SK-N-SH treated with all-trans-retinoic acid at 6 μM for 48 hours (cell line): ENCODE results near the gene STOML2.

Experiments used
- ATAC-seq: fragments of 200-7000 bp; cut with Tn5 transposase; 3 replicates; pipeline ENCODE4 v1.9.1; 2020; ENCODE audit warnings: mild to moderate bottlenecking, moderate library complexity
- ARNTL ChIP-seq: fragments of 450-650 bp; formaldehyde crosslinking; IDR thresholded peaks from 2 replicates; pipeline ENCODE4 v1.5.0; 2020; ENCODE audit warnings: low read depth, mild to moderate bottlenecking, moderate library complexity, borderline replicate concordance
- BACH2 ChIP-seq: fragments of 250-450 bp; sonication (Bioruptor Pico); IDR thresholded peaks from 2 replicates; pipeline ENCODE4 v1.9.0; 2021; ENCODE audit warnings: mild to moderate bottlenecking, borderline replicate concordance
- CREB5 ChIP-seq: fragments of 250-450 bp; sonication (Bioruptor Pico); IDR thresholded peaks from 2 replicates; pipeline ENCODE4 v1.5.1; 2020; ENCODE audit warnings: low read depth, mild to moderate bottlenecking, moderate library complexity
- CSDC2 ChIP-seq: fragments of 250-450 bp; sonication (Bioruptor Pico); IDR thresholded peaks from 2 replicates; pipeline ENCODE4 v1.5.0; 2020; ENCODE audit warnings: mild to moderate bottlenecking, moderate library complexity
- ESRRG ChIP-seq: fragments of 250-450 bp; sonication (Bioruptor Pico); IDR thresholded peaks from 2 replicates; pipeline ENCODE4 v1.6.1; 2021; ENCODE audit warnings: mild to moderate bottlenecking
- GLIS3 ChIP-seq: fragments of 250-450 bp; sonication (Bioruptor Pico); IDR thresholded peaks from 2 replicates; pipeline ENCODE4 v1.5.0; 2020; ENCODE audit warnings: mild to moderate bottlenecking, moderate library complexity
- ISL1 ChIP-seq: fragments of 250-450 bp; sonication (Bioruptor Pico); IDR thresholded peaks from 2 replicates; pipeline ENCODE4 v2.1.2; 2022; ENCODE audit warnings: mild to moderate bottlenecking, moderate library complexity
- OSR1 ChIP-seq: fragments of 250-450 bp; sonication (Bioruptor Pico); IDR thresholded peaks from 2 replicates; pipeline ENCODE4 v1.8.0; 2022; ENCODE audit warnings: moderate library complexity, mild to moderate bottlenecking, inconsistent platforms
- PATZ1 ChIP-seq: fragments of 250-450 bp; sonication (Bioruptor Pico); IDR thresholded peaks from 2 replicates; pipeline ENCODE4 v1.8.0; 2020; ENCODE audit warnings: mild to moderate bottlenecking, moderate library complexity, borderline replicate concordance
- PPARA ChIP-seq: fragments of 250-450 bp; sonication (Bioruptor Pico); IDR thresholded peaks from 2 replicates; pipeline ENCODE4 v1.5.0; 2020; ENCODE audit warnings: mild to moderate bottlenecking, borderline replicate concordance
- RARB ChIP-seq: fragments of 250-450 bp; sonication (Bioruptor Pico); IDR thresholded peaks from 2 replicates; pipeline ENCODE4 v1.8.0; 2021; ENCODE audit warnings: mild to moderate bottlenecking, moderate library complexity
- SNAI2 ChIP-seq: fragments of 250-450 bp; sonication (Bioruptor Pico); IDR thresholded peaks from 2 replicates; pipeline ENCODE4 v1.5.0; 2020; ENCODE audit warnings: mild to moderate bottlenecking, moderate library complexity
- TOX ChIP-seq: fragments of 250-450 bp; sonication (Bioruptor Pico); IDR thresholded peaks from 2 replicates; pipeline ENCODE4 v1.8.0; 2021; ENCODE audit warnings: mild to moderate bottlenecking, moderate library complexity, borderline replicate concordance
- TSHZ2 ChIP-seq: fragments of 250-450 bp; sonication (Bioruptor Pico); IDR thresholded peaks from 2 replicates; pipeline ENCODE4 v1.5.0; 2020; ENCODE audit warnings: mild to moderate bottlenecking, moderate library complexity
- ZFP3 ChIP-seq: fragments of 250-450 bp; sonication (Bioruptor Pico); IDR thresholded peaks from 2 replicates; pipeline ENCODE4 v1.5.0; 2020; ENCODE audit warnings: mild to moderate bottlenecking, moderate library complexity
- ZFP30 ChIP-seq: fragments of 450-650 bp; formaldehyde crosslinking; IDR thresholded peaks from 2 replicates; pipeline ENCODE4 v1.5.0; 2022; ENCODE audit warnings: mild to moderate bottlenecking, moderate library complexity
- ZNF565 ChIP-seq: fragments of 450-650 bp; formaldehyde crosslinking; conservative IDR thresholded peaks from 2 replicates; pipeline ENCODE4 v1.5.0; 2020; ENCODE audit warnings: low read depth, mild to moderate bottlenecking, moderate library complexity
- ZNF70 ChIP-seq: fragments of 450-650 bp; formaldehyde crosslinking; IDR thresholded peaks from 2 replicates; pipeline ENCODE4 v1.5.0; 2020; ENCODE audit warnings: mild to moderate bottlenecking, moderate library complexity
- ZNF8 ChIP-seq: fragments of 450-650 bp; formaldehyde crosslinking; IDR thresholded peaks from 2 replicates; pipeline ENCODE4 v1.5.0; 2020; ENCODE audit warnings: mild to moderate bottlenecking, moderate library complexity
- TF ChIP-seq, protein P1 (sequence below): fragments of 250-450 bp; sonication (Bioruptor Pico); IDR thresholded peaks from 2 replicates; pipeline ENCODE4 v1.8.0; 2021; ENCODE audit warnings: low read depth, mild to moderate bottlenecking, moderate library complexity, borderline replicate concordance

Gene STOML2

GRCh38 chr9:35085078-35085477 is 17.9 kb downstream of the STOML2 start:
- TF ChIP-seq ZFP30 (CRISPR knock-in tag): no peak
- no peak for TF ChIP-seq TSHZ2
- TF ChIP-seq RARB (CRISPR knock-in tag): no peak
- TF ChIP-seq PPARA (CRISPR knock-in tag): no peak
- no peak for TF ChIP-seq TOX (CRISPR knock-in tag)
- no peak for TF ChIP-seq ESRRG (CRISPR knock-in tag)
- no peak for TF ChIP-seq GLIS3 (CRISPR knock-in tag)
- TF ChIP-seq CREB5 (CRISPR knock-in tag): no peak
- TF ChIP-seq ARNTL (CRISPR knock-in tag): no peak
- TF ChIP-seq ZNF8 (CRISPR knock-in tag): no peak
- ATAC-seq: no peak

GRCh38 chr9:35079426-35080341 is 23.2 kb downstream of the STOML2 start, which contains the start of gene FANCG:
TSS of gene FANCG (minus strand) at chr9:35079942. CDS start at chr9:35079524, 418 bp downstream.
- ATAC-seq: peak; percentile 95

More at GRCh38 chr9:35079426-35080341, 23.2 kb downstream of the STOML2 start, which contains the start of gene FANCG:
- TF ChIP-seq ARNTL (CRISPR knock-in tag) (no peak), ZNF70 (CRISPR knock-in tag) (no peak), RARB (CRISPR knock-in tag) (no peak), ISL1 (CRISPR knock-in tag) (no peak), ZFP30 (CRISPR knock-in tag) (no peak), CSDC2 (CRISPR knock-in tag) (no peak), ZNF8 (CRISPR knock-in tag) (no peak), OSR1 (no peak), ESRRG (CRISPR knock-in tag) (no peak), GLIS3 (CRISPR knock-in tag) (no peak), ZFP3 (CRISPR knock-in tag) (no peak), ZNF565 (no peak), PATZ1 (no peak), CREB5 (CRISPR knock-in tag) (no peak), TOX (CRISPR knock-in tag) (no peak), PPARA (CRISPR knock-in tag) (no peak), BACH2 (CRISPR knock-in tag) (no peak), SNAI2 (CRISPR knock-in tag) (no peak)
- TF ChIP-seq, protein P1, sequence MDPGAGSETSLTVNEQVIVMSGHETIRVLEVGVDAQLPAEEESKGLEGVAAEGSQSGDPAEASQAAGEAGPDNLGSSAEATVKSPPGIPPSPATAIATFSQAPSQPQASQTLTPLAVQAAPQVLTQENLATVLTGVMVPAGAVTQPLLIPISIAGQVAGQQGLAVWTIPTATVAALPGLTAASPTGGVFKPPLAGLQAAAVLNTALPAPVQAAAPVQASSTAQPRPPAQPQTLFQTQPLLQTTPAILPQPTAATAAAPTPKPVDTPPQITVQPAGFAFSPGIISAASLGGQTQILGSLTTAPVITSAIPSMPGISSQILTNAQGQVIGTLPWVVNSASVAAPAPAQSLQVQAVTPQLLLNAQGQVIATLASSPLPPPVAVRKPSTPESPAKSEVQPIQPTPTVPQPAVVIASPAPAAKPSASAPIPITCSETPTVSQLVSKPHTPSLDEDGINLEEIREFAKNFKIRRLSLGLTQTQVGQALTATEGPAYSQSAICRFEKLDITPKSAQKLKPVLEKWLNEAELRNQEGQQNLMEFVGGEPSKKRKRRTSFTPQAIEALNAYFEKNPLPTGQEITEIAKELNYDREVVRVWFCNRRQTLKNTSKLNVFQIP (CRISPR knock-in tag): no peak
